ENCODE data around the gene CAMK1D. TPM values are rescaled to one million over a fixed set of nuclear protein-coding genes. Genes with fewer than 3 reads are reported as not detected.

The CAMK1D gene
- total RNA-seq, 1 donor from 2014 or later = 58.8 TPM

DNA sequence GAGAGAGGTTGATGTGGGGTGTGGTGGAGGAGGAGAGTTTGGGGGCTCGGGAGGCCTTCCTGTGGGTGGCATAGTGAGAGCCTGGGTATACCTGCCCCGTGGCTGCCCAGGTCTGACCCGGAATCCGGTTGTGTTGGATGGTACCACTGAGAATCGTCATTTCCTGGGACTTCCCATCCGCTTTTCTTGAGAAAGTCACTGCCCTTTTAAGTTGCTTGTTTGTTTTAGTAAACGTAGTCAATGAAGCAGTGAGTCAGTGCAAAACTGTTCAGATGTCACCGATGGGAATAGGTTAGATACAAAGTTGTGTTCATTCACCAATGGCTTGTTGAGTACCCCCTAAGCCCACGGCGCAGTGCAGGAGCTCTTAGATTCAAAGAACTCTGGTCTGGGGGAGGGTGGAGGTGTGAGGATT, 285.8 kb downstream of the CAMK1D start:
- no peaks in the 10 kb centered on the region for H3K27me3 Mint-ChIP-seq
- POLR2A ChIA-PET = interaction anchor here (1.1 kb wide), 1 partner anchor 244 kb away, joined by 3 read pairs; no protein-coding TSS in a partner anchor
- no peaks in the 10 kb centered on the region for H3K9me3 Mint-ChIP-seq
- peak overlapping the region; percentile 24 for H3K4me3 Mint-ChIP-seq
- intact Hi-C loops (cut with micrococcal nuclease) = no loop called here
- peaks cover 35% of the 10 kb centered on the region for H3K4me1 Mint-ChIP-seq
- CTCF ChIA-PET = no interaction called here
- peaks cover 45% of the 10 kb centered on the region for H3K36me3 Mint-ChIP-seq (ENCODE audit: low read depth)
- TF ChIP-seq CTCF (IDR thresholded peaks at IDR 0.05) = no peak
- DNase-seq (no peak), ATAC-seq (ENCODE audit: low read depth) (no peak)
- no peak overlapping the region for H3K27ac Mint-ChIP-seq

DNA sequence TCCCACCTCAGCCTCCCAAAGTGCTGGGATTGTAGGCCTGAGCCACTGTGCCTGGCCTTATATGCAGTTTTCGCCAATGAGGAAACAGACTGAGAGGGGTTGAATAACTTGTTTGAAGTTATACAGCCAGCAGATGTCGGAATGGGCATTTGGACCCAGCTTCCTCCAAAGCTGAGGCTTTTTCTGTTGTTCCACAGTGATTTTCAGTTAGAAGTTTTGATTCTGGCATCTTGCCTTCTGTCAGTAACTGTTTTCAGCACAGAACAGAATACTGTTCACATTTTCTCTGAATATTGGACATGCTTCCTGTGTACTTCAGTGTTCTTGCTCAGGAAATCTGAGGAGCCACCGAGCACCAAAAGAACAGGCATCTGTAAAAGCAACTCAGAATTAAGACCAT, 287.2 kb downstream of the CAMK1D start:
- TF ChIP-seq CTCF (IDR thresholded peaks at IDR 0.05) = no peak
- Mint-ChIP-seq H3K4me3 (no peak overlapping the region), H3K36me3 (ENCODE audit: low read depth) (peaks cover 47% of the 10 kb centered on the region), H3K27me3 (no peaks in the 10 kb centered on the region), H3K9me3 (no peaks in the 10 kb centered on the region), H3K4me1 (peaks cover 33% of the 10 kb centered on the region), H3K27ac (no peak overlapping the region)
- ATAC-seq (ENCODE audit: low read depth) (no peak), DNase-seq (no peak)
- intact Hi-C loops (cut with micrococcal nuclease) = no loop called here
- ChIA-PET POLR2A (no interaction called here), CTCF (no interaction called here)

GRCh38 chr10:12637649-12638048, 288.3 kb downstream of the CAMK1D start:
- CTCF ChIA-PET = no interaction called here
- Mint-ChIP-seq H3K27ac (no peak overlapping the region), H3K9me3 (no peaks in the 10 kb centered on the region), H3K4me3 (no peak overlapping the region), H3K36me3 (ENCODE audit: low read depth) (peaks cover 42% of the 10 kb centered on the region), H3K27me3 (no peaks in the 10 kb centered on the region), H3K4me1 (peaks cover 30% of the 10 kb centered on the region)
- POLR2A ChIA-PET = no interaction called here
- intact Hi-C loops (cut with micrococcal nuclease) = no loop called here
- TF ChIP-seq CTCF (IDR thresholded peaks at IDR 0.05) = no peak
- DNase-seq = no peak
- ATAC-seq (ENCODE audit: low read depth) = no peak

- POLR2A ChIA-PET = no interaction called here
- DNase-seq = no peak
- Mint-ChIP-seq H3K4me3 (no peak overlapping the region), H3K4me1 (peaks cover 30% of the 10 kb centered on the region), H3K27ac (no peak overlapping the region), H3K27me3 (no peaks in the 10 kb centered on the region), H3K9me3 (no peaks in the 10 kb centered on the region), H3K36me3 (ENCODE audit: low read depth) (peaks cover 38% of the 10 kb centered on the region)
- TF ChIP-seq CTCF (IDR thresholded peaks at IDR 0.05) = no peak
- no peak for ATAC-seq (ENCODE audit: low read depth)
- CTCF ChIA-PET = no interaction called here
- intact Hi-C loops (cut with micrococcal nuclease) = no loop called here
Measured at GRCh38 chr10:12638103-12638502, 288.8 kb downstream of the CAMK1D start.

DNA sequence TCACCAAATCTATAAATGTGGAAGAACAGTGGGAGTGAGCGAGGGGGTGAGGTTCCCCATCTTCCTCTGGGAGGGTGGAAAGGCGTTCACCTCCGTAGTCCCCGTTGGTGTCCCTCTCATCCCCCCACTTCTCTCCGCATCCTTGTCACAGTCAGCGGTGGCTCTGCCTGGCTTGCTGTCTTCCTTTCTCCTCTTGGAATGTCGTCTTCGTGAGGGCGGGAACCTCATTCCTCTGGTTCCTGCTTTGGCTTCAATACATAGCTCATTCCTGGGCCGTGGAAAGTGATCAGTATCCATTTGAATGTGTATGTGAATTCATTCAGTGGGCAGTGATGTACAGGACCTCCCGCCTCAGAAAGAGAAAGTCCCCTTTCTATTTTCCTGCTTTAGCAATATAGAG, 289.4 kb downstream of the CAMK1D start:
- intact Hi-C loops (cut with micrococcal nuclease) = no loop called here
- peaks cover 32% of the 10 kb centered on the region for H3K36me3 Mint-ChIP-seq (ENCODE audit: low read depth)
- H3K4me3 Mint-ChIP-seq = no peak overlapping the region
- no peaks in the 10 kb centered on the region for H3K27me3 Mint-ChIP-seq
- H3K9me3 Mint-ChIP-seq = no peaks in the 10 kb centered on the region
- no peak for TF ChIP-seq CTCF (IDR thresholded peaks at IDR 0.05)
- H3K27ac Mint-ChIP-seq = no peak overlapping the region
- POLR2A ChIA-PET = no interaction called here
- no peak for ATAC-seq (ENCODE audit: low read depth)
- CTCF ChIA-PET = interaction anchor here (2.5 kb wide), 1 partner anchor 18 kb away, joined by 8 read pairs; no protein-coding TSS in a partner anchor
- peaks cover 30% of the 10 kb centered on the region for H3K4me1 Mint-ChIP-seq
- no peak for DNase-seq

Measured in activated B cell treated with CpG ODN at 0.5 μM for 24 hours (primary cell).